ENCODE data around the gene SLAMF7. TPM values are rescaled to one million over a fixed set of nuclear protein-coding genes. Genes with fewer than 3 reads are reported as not detected.

The SLAMF7 gene
- total and polyA plus RNA-seq, 10 of the 15 experiments (the other 5 are each of a cell fraction or from before 2014, with no cell fraction given): 66.6 to 284 (median 108) TPM

- TF ChIP-seq TCF12 (IDR thresholded peaks at IDR 0.05; ENCODE audit: low read depth, low read length): peak; percentile 54; the same call in 1 of the 2 replicates
- TF ChIP-seq JUND (IDR thresholded peaks at IDR 0.05; ENCODE audit: low read depth, low read length): no peak
- TF ChIP-seq POLR2A (IDR thresholded peaks at IDR 0.05; ENCODE audit: low read depth, low read length): no peak; the same call in 1 of the 2 replicates
- TF ChIP-seq ZBED1 (IDR thresholded peaks at IDR 0.05; ENCODE audit: borderline replicate concordance): no peak
- peak; percentile 30 for TF ChIP-seq SMAD1 (IDR thresholded peaks at IDR 0.05; ENCODE audit: low read depth, partially characterized antibody)
- TF ChIP-seq E4F1 (IDR thresholded peaks at IDR 0.05; ENCODE audit: borderline replicate concordance, partially characterized antibody): no peak
- no peak for TF ChIP-seq EZH2 (IDR thresholded peaks at IDR 0.05; ENCODE audit: borderline replicate concordance, control insufficient read depth, low read depth, low read length)
- TF ChIP-seq EGR1 (IDR thresholded peaks at IDR 0.05; ENCODE audit: borderline replicate concordance in 1 of 2, low read depth in 2 of 2, low read length in 2 of 2): no peak
- TF ChIP-seq KLF5 (IDR thresholded peaks at IDR 0.05; ENCODE audit: partially characterized antibody): no peak
- peak; percentile 33; the same call in 1 of the 2 replicates for TF ChIP-seq NBN (IDR thresholded peaks at IDR 0.05)
- peak; percentile 46 for TF ChIP-seq SKIL (IDR thresholded peaks at IDR 0.05; ENCODE audit: low read depth, poor library complexity, severe bottlenecking)
- no peak for TF ChIP-seq RAD21 (IDR thresholded peaks at IDR 0.05; ENCODE audit: insufficient read depth, low read depth, low read length)
- TF ChIP-seq TBL1XR1 (IDR thresholded peaks at IDR 0.05; ENCODE audit: low read depth, low read length): peak; percentile 28; the same call in 1 of the 2 replicates
- TF ChIP-seq HDAC2 (IDR thresholded peaks at IDR 0.05): no peak
- TF ChIP-seq SREBF2 (IDR thresholded peaks at IDR 0.05; ENCODE audit: low read length): no peak
- peak; percentile 73; the same call in 1 of the 2 replicates for TF ChIP-seq ZNF217 (IDR thresholded peaks at IDR 0.05)
- TF ChIP-seq RAD51 (IDR thresholded peaks at IDR 0.05): 0 out of 2 replicates have a peak, but pooled peaks have one; percentile 7
- TF ChIP-seq CREM (IDR thresholded peaks at IDR 0.05; ENCODE audit: low read depth): no peak
- TF ChIP-seq SP1 (IDR thresholded peaks at IDR 0.05; ENCODE audit: low read depth, low read length): no peak
- TF ChIP-seq NFYB (IDR thresholded peaks at IDR 0.05; ENCODE audit: insufficient read depth, low read depth, low read length): no peak
- TF ChIP-seq ZNF622 (IDR thresholded peaks at IDR 0.05): no peak
- TF ChIP-seq CHD4 (IDR thresholded peaks at IDR 0.05): no peak
- no peak for TF ChIP-seq KAT2A (conservative IDR thresholded peaks at IDR 0.05; ENCODE audit: control insufficient read depth, low read depth, low read length)
- no peak for TF ChIP-seq NR2C2 (IDR thresholded peaks at IDR 0.05; ENCODE audit: borderline replicate concordance, control insufficient read depth, insufficient read length, low read depth)
- no peak for TF ChIP-seq BCL3 (IDR thresholded peaks at IDR 0.05; ENCODE audit: borderline replicate concordance, insufficient read depth, low read depth, low read length, poor library complexity, severe bottlenecking)
- TF ChIP-seq SUPT20H (IDR thresholded peaks at IDR 0.05; ENCODE audit: borderline replicate concordance, control insufficient read depth, low read depth, low read length): no peak
- TF ChIP-seq HDGF (IDR thresholded peaks at IDR 0.05): no peak
- no peak for TF ChIP-seq TARDBP (IDR thresholded peaks at IDR 0.05; ENCODE audit: borderline replicate concordance)
These were observed 5.3 kb downstream of the SLAMF7 start (continued) for GRCh38 chr1:160744199-160744851.

Measured in GM12878 (cell line).